Activated naive CD8-positive, alpha-beta T cell treated with anti-CD3 and anti-CD28 coated beads, Interleukin-2, amount 10 ng/mL, durations not matched to agents 7 days and 5 days (primary cell): ENCODE results near the gene LRP1. TPM values are rescaled to one million over a fixed set of nuclear protein-coding genes. Genes with fewer than 3 reads are reported as not detected.

Source experiments
- ATAC-seq: fragments of 150-1000 bp; cut with Tn5 transposase; one replicate; pipeline ENCODE4 v1.10.0; 2021; ENCODE audit warnings: low read depth, moderate library complexity
- POLR2A ChIA-PET: fragments of 350-600 bp; sonication (Branson Sonifier 250); formaldehyde crosslinking; loops from one replicate; lab custom pipeline; 2021; ENCODE audit warnings: antibody characterized with exemption; lab: Charles Lee
- DNase-seq: peaks from one replicate; pipeline ENCODE4 v3.0.0; 2021
- H3K27ac Mint-ChIP-seq: one replicate; pipeline ENCODE4 v1.8.0; 2022; ENCODE audit warnings: mild to moderate bottlenecking, mixed read lengths
- H3K27me3 Mint-ChIP-seq: one replicate; pipeline ENCODE4 v1.8.0; 2022; ENCODE audit warnings: mild to moderate bottlenecking, moderate library complexity, mixed read lengths
- H3K36me3 Mint-ChIP-seq: one replicate; pipeline ENCODE4 v1.8.0; 2021; ENCODE audit warnings: mild to moderate bottlenecking, mixed read lengths
- H3K4me1 Mint-ChIP-seq: one replicate; pipeline ENCODE4 v1.8.0; 2021; ENCODE audit warnings: mixed read lengths
- H3K4me3 Mint-ChIP-seq: one replicate; pipeline ENCODE4 v1.8.0; 2022; ENCODE audit warnings: mild to moderate bottlenecking, moderate library complexity, mixed read lengths
- H3K9me3 Mint-ChIP-seq: one replicate; pipeline ENCODE4 v1.8.0; 2021; ENCODE audit warnings: mixed read lengths
- total RNA-seq, 2 experiments: library from RNA; stranded (reverse); gene quantifications; one replicate each; pipeline ENCODE4 v1.2.3, GENCODE V29; 2021

Gene LRP1
- 1 to 10 TPM; 4.9 to 6.1 TPM for total RNA-seq

DNA sequence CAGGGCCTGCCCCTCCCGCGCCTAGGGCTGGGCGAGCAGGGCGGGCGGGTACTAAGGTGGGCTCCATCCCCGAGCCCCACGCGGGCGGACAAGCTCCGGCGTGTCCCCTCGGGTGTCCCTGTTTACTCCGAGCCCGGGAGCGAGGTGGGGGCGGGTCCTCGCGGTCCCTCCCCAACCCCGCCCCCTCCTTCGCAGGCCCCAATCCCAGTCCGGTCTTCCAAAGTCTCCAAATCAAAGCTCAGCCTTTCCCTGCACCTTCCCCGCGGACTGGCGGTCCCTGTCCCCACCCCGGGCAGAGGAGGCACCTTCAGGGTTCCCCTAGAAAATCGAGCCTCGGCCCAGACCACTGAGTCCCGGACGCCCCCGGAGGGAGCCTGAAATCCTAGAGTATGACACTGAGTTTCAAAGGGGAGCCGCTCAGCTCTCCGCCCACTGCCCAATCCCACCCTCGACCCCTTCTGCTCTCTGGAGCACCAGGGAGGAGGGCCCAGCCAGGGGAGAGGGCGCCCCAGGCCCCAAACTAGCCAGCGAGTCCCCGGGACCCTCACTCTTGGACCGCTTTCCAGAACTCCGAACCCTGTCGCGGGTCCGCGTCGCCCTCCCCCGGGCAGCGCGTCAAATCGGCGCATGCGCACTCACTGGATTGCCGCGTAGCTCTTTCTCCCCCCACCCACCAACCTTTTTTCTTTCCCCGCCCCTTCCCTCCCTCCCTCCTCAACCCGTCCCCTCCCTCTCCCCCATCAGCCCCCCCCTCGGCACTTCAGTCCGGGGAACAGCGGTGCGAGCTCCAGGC, at the start of gene LRP1:
Gene LRP1, plus strand, starts transcription at position 758 of the 793 bp plus-strand sequence. CDS start 482 bp downstream, outside the sequence.
- ATAC-seq, result peak; percentile 60
- H3K27me3 Mint-ChIP-seq, result peaks cover 61% of the 10 kb centered on the region
- peak; percentile 75 for DNase-seq
- peaks cover 3% of the 10 kb centered on the region for H3K9me3 Mint-ChIP-seq
- POLR2A ChIA-PET, result interaction anchor here (0.5 to 1.6 kb wide), 6 partner anchors 12 to 54 kb away, joined by 3 to 4 read pairs (median 3); partner anchors contain the start of gene STAT6
- peak within 1 kb of the TSS; percentile 85 for H3K4me3 Mint-ChIP-seq
- H3K36me3 Mint-ChIP-seq, result peaks cover 3% of the 10 kb centered on the region
- H3K4me1 Mint-ChIP-seq, result peaks cover 10% of the 10 kb centered on the region
- peak within 1 kb of the TSS; percentile 73 for H3K27ac Mint-ChIP-seq

- H3K27ac Mint-ChIP-seq, result peak within 1 kb of the TSS; percentile 99
These were observed 49.5 kb upstream of the LRP1 start, which contains the start of gene NEMP1 for GRCh38 chr12:57078519-57079404. Gene NEMP1 (minus strand): TSS chr12:57078791. CDS start chr12:57078745, 46 bp downstream.

DNA sequence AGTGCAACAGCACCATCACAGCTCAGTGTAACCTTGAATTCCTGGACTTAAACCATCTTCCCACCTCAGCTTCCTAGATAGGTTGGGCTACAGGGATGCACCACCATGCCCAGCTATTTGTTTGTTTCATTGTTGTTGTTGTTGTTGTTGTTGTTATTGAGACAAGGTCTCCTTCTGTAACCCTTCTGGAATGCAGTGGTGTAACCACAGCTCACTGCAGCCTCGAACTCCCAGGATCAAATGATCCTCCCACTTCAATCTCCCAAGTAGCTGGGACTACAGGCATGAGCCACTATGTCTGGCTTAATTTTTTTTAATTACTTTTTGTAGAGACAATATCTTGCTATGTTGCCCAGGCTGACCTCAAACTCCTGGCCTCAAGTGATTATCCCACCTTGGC, 48.5 kb upstream of the LRP1 start:
- H3K4me3 Mint-ChIP-seq, result peak overlapping the region; percentile 98
- peaks cover 5% of the 10 kb centered on the region for H3K36me3 Mint-ChIP-seq
- peaks cover 16% of the 10 kb centered on the region for H3K4me1 Mint-ChIP-seq
- POLR2A ChIA-PET, result interaction anchor here (1.0 to 14.2 kb wide), 6 partner anchors 9 to 354 kb away, joined by 5 to 225 read pairs (median 11); partner anchors contain the start of genes NAB2, NACA and STAT6
- ATAC-seq, result no peak
- peak overlapping the region; percentile 60 for H3K27ac Mint-ChIP-seq
- no peaks in the 10 kb centered on the region for H3K9me3 Mint-ChIP-seq
- no peak for DNase-seq
- H3K27me3 Mint-ChIP-seq, result no peaks in the 10 kb centered on the region

More at GRCh38 chr12:57078519-57079404, 49.5 kb upstream of the LRP1 start, which contains the start of gene NEMP1:
- H3K36me3 Mint-ChIP-seq, result peaks cover 5% of the 10 kb centered on the region
- POLR2A ChIA-PET, result interaction anchor here (0.5 to 14.2 kb wide), 20 partner anchors 8 to 423 kb away, joined by 3 to 225 read pairs (median 4); partner anchors contain the start of genes NAB2, NACA, PTGES3 and SHMT2
- DNase-seq (peak; percentile 83), ATAC-seq (peak; percentile 93)
- H3K9me3 Mint-ChIP-seq, result no peaks in the 10 kb centered on the region
- peaks cover 17% of the 10 kb centered on the region for H3K4me1 Mint-ChIP-seq
- H3K4me3 Mint-ChIP-seq, result peak within 1 kb of the TSS; percentile 98
- no peaks in the 10 kb centered on the region for H3K27me3 Mint-ChIP-seq

GRCh38 chr12:57080855-57081254, 47.4 kb upstream of the LRP1 start:
- ATAC-seq (no peak), DNase-seq (no peak)
- H3K9me3 Mint-ChIP-seq, result no peaks in the 10 kb centered on the region
- no peak overlapping the region for H3K4me3 Mint-ChIP-seq
- H3K27ac Mint-ChIP-seq, result no peak overlapping the region
- POLR2A ChIA-PET, result interaction anchor here (4.9 to 14.2 kb wide), 2 partner anchors 13 to 30 kb away, joined by 84 to 225 read pairs; partner anchors contain the start of genes NAB2 and STAT6
- H3K36me3 Mint-ChIP-seq, result peaks cover 5% of the 10 kb centered on the region
- H3K4me1 Mint-ChIP-seq, result peaks cover 26% of the 10 kb centered on the region
- no peaks in the 10 kb centered on the region for H3K27me3 Mint-ChIP-seq

GRCh38 chr12:57085999-57086492, 42.2 kb upstream of the LRP1 start:
- Mint-ChIP-seq H3K27me3 (no peaks in the 10 kb centered on the region), H3K36me3 (peaks cover 4% of the 10 kb centered on the region), H3K4me1 (peaks cover 35% of the 10 kb centered on the region), H3K9me3 (no peaks in the 10 kb centered on the region), H3K4me3 (peak overlapping the region; percentile 81), H3K27ac (peak overlapping the region; percentile 94)
- ATAC-seq, result no peak
- no peak for DNase-seq
- POLR2A ChIA-PET, result interaction anchor here (8.8 to 16.0 kb wide), 2 partner anchors 11 to 24 kb away, joined by 166 to 225 read pairs; partner anchors contain the start of genes NEMP1 and STAT6

GRCh38 chr12:57086493-57087009, 41.7 kb upstream of the LRP1 start:
- peaks cover 4% of the 10 kb centered on the region for H3K36me3 Mint-ChIP-seq
- ATAC-seq (no peak), DNase-seq (peak; percentile 57)
- no peaks in the 10 kb centered on the region for H3K9me3 Mint-ChIP-seq
- H3K27ac Mint-ChIP-seq, result peak overlapping the region; percentile 94
- H3K4me3 Mint-ChIP-seq, result peak overlapping the region; percentile 81
- POLR2A ChIA-PET, result interaction anchor here (8.8 to 16.0 kb wide), 2 partner anchors 12 to 24 kb away, joined by 166 to 225 read pairs; partner anchors contain the start of genes NEMP1 and STAT6
- H3K4me1 Mint-ChIP-seq, result peaks cover 36% of the 10 kb centered on the region
- H3K27me3 Mint-ChIP-seq, result no peaks in the 10 kb centered on the region

DNA sequence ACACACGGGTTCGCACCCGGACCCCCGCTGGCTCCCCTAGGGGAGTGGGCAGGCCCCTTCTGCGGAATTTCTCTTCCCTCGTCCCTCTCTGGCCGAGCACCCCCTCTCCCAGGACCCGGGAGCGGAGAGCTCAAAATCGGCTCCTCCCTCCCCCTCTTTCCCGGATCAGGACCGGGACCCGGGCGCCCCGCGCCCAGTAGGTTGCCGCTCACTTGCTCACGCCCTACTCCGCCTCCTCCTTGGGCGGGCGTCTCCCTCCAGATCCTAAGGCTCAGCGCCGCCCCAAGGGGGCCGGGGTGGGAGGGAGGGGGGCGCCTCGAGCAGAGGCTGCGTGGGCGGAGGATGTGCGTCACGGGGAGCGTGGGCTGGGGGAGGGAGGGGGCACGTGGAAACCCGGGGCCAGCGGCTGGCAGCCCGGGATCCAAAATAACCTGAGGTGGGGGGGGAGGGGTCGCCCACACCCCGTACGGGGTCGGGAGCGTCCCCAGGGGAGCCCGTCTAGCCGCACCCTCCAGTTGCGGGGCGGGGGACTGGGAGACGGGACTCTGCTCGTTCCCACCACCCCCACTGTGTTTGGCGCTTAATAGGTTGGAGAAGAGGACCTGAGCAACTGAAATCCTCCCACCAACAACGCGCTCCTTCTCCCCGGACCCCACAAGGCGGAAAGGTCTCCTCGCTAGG, 41.1 kb upstream of the LRP1 start:
- Mint-ChIP-seq H3K4me3 (peak overlapping the region; percentile 81), H3K27me3 (no peaks in the 10 kb centered on the region), H3K9me3 (no peaks in the 10 kb centered on the region), H3K4me1 (peaks cover 42% of the 10 kb centered on the region), H3K36me3 (peaks cover 8% of the 10 kb centered on the region), H3K27ac (peak overlapping the region; percentile 94)
- ATAC-seq (peak; percentile 40), DNase-seq (peak; percentile 80)
- POLR2A ChIA-PET, result interaction anchor here (8.8 to 16.0 kb wide), 2 partner anchors 12 to 23 kb away, joined by 166 to 225 read pairs; partner anchors contain the start of genes NEMP1 and STAT6

- H3K9me3 Mint-ChIP-seq, result no peaks in the 10 kb centered on the region
- H3K27ac Mint-ChIP-seq, result peak overlapping the region; percentile 89
- DNase-seq, result peak; percentile 77
- peak overlapping the region; percentile 81 for H3K4me3 Mint-ChIP-seq
- H3K27me3 Mint-ChIP-seq, result no peaks in the 10 kb centered on the region
- peaks cover 47% of the 10 kb centered on the region for H3K4me1 Mint-ChIP-seq
- H3K36me3 Mint-ChIP-seq, result peaks cover 8% of the 10 kb centered on the region
- peak; percentile 30 for ATAC-seq
- POLR2A ChIA-PET, result interaction anchor here (0.6 to 16.0 kb wide), 3 partner anchors 13 to 335 kb away, joined by 3 to 225 read pairs (median 166); partner anchors contain the start of genes NEMP1 and STAT6
These were observed 40.5 kb upstream of the LRP1 start for GRCh38 chr12:57087691-57088353.

DNA sequence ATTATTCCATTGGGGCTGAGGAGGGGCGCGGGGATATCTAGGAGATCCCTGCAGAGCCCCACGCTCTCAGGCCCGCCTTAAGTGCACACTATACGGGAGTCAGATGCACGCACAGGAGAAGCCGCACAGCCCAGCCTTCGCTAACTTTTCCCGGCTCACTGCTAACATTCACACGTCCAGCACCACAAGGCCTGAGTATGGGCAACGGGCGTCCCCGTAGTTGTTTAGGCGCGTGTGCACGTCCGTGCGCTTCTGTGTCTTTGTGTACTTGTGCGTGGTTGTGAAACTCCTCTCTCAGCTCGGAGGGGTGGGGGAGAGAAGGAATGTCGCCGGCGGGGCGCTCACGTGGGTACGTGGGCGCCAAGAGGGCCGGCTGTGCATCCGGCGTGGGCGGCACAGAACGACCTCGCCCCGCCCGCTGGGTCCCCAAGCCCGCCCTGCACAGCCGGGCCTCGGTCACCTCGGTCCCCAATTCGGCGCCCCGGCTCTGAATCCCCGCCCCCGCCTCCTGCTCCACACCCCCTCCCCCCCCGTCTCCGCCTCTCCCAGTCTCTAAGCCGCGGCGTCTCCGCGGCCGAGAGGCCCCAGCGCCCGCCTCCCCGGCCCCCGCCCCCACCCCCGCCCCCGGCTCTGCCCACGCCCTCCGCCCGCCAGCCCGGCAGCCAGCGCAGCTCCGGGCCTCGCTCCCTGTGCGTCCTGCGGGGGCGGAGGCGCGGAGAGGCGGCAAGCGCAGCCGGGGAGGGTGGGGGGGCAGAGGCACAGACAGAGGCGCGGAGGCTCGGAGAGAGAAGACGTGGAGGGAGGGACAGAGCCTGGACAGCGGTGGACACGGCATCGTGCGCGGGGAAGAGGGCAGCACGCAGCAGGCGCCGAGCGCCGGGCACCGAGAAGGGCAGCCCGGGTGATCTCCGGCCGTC, 39.7 kb upstream of the LRP1 start, which contains the start of gene NAB2:
Gene NAB2, plus strand, starts transcription at position 761 of the 917 bp plus-strand sequence. CDS start 158 bp downstream, outside the sequence.
- POLR2A ChIA-PET, result interaction anchor here (0.6 to 16.0 kb wide), 6 partner anchors 9 to 729 kb away, joined by 3 to 225 read pairs (median 8); partner anchors contain the start of genes NEMP1, STAT2 and STAT6
- ATAC-seq, result peak; percentile 73
- no peaks in the 10 kb centered on the region for H3K27me3 Mint-ChIP-seq
- H3K27ac Mint-ChIP-seq, result peak within 1 kb of the TSS; percentile 89
- no peaks in the 10 kb centered on the region for H3K9me3 Mint-ChIP-seq
- peak within 1 kb of the TSS; percentile 96 for H3K4me3 Mint-ChIP-seq
- H3K4me1 Mint-ChIP-seq, result peaks cover 52% of the 10 kb centered on the region
- peaks cover 9% of the 10 kb centered on the region for H3K36me3 Mint-ChIP-seq
- peak; percentile 94 for DNase-seq
